DMS153 treated with DMSO at 0.1 percent for 48 hours (cell line): ENCODE data around the gene VSNL1.

Experiments used
- DNase-seq: peaks from one replicate; lab custom pipeline; 2025; ENCODE audit not compliant: unreplicated experiment; lab: John Stamatoyannopoulos, UW

VSNL1 gene

DNA sequence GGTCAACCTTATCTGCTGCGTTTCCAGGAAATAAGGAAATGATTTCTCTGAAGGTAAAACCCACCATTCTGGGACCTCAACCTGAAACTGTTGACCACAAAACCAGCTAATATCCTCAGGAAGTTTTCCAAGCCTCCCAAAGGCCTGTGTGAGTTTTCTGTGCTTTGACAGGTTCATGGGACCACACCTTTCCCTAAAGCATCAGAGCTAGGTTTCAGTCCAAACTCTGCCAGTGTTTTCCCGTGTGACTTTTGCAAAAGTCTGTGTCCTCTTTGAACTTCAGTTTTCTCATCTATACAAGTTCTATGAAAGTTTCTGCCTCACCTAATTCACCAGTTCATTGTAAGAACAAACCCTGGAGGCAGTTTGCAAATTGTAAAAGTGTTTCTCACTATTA is 39.8 kb downstream of the VSNL1 start:
- DNase-seq: no peak

DNA sequence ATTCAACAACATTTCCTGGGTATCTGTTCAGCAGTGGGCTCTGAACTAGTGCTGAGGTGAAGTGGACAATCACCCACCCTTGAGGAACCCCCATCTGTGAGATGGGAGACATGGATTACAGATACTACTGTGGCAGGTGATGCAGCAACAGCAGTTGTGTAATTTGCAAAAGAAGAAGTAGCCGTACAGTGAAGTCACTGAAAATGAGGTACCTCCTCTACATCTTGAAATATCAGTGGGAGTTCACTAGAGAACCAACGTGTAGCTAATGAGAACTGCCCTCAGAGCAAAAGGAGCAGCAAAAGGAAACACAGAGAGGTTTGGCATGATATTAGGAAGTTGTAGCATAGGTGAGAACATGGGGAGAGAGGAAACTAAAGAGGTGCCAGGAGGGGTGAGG is 41.3 kb downstream of the VSNL1 start:
- DNase-seq: no peak

DNA sequence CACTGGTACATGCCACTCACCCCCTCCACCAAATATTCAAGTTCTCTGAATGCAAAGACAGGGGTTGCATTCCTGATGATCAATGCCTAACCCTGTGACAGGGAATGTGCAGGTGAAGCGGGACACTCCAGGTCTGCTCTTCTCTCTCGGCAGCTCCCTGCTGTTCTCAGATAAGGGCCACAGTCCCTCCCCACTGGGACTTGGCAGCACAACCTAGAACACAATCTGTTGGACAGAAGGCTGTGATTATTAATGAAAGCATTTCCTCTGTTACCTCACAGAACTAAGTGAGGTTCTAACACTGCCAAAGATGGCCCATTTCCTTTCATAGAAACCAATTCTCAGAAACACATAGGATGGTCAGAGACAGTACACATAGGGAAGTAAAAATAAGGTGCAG is 42.7 kb downstream of the VSNL1 start:
- DNase-seq: no peak

DNA sequence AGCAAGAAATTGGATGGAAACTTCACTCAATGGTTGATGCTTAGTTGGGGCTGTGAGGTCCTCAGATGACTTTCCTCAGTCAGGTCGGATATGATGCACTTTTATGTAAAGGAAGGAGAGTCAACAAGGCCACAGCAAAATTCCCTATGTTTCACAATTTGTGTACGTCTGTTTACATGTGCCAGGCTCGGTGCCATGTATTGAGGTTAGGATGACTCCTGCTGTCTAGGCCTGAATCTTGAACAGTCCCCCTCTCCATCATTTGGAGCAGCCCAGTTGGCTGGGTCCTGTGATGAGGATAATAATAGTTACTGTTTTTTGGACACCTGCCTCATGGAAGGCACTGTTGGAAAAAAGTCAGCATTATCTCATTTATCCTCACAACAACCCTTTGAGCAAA is 43.1 kb downstream of the VSNL1 start:
- no peak for DNase-seq

DNA sequence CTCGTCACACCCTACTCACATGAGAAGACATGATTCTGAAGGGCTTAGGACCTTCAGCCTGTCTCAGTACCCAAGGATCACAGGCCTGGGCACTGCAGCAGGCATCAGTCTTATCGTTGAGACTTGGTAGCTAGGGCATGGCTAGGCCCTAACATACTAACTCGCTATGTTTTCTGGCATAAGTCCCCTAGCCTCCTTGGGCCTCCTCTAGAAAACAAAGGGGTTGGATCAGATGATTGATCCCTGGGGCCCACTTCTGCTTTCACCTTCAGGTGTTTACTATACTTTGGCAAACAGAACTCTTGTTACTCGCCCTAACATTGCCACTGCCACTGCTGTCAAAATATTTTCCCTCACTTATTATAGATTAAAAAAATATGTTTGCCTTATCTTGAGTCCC is 44.2 kb downstream of the VSNL1 start:
- no peak for DNase-seq

GRCh38 chr2:17587469-17587868 is 47.0 kb downstream of the VSNL1 start:
- no peak for DNase-seq

GRCh38 chr2:17588031-17588430 is 47.5 kb downstream of the VSNL1 start:
- DNase-seq: no peak

DNA sequence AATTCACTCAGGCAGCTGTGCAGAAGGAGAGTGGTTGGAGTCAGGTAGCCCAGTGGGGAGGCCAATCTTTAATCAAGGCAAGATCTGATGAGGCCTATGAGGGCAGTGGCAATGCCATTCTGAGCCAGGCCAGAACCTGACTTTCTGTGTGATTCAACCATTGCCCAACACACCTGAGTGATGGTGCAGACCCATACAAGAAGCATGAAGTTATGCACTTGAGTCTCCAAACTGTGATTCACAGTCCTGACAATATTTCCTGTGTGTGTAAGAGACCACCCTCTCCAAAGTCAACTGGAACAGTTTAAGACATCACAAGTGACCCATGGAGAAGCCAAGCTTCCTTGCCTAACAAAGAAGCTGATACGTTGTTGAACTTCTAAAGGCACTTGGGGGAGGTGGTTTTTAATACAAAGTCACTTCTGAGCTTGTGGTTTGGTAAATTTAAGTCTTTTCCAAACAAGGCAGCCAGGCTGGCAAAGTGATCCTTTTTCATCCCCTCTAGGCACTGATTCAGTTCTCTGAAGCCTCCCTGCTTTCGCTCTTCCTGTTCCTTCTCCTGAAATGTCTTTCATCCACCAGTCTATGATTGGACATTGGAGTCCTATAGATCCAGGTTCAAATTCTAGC is 49.0 kb downstream of the VSNL1 start:
- no peak for DNase-seq

DNA sequence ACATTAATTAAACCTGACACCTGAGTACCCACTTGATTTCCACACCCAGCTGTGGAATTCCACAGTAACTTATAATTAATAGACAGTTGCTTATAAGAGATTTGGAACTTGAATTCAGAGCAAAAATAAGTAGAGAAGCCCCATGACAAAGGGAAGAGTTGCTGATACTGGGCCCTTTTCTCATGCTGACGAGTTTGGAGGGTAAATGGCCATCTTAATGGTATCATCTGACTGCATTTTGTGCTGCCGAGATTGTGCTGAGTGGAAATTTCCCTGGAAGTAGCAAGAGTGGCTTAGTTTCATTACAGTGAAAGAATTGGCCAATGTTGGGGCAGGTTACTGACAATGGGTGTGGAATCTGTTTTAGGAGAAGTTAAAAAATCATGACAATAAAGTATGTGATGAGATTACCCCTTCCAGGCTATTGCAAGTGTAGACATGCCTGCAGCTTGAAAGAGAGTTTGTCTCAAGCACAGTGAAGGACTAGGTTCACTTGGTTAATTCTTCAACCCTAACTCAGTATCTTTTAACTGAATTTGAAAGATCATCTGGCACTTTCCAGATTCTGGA is 49.9 kb downstream of the VSNL1 start:
- DNase-seq: no peak

DNA sequence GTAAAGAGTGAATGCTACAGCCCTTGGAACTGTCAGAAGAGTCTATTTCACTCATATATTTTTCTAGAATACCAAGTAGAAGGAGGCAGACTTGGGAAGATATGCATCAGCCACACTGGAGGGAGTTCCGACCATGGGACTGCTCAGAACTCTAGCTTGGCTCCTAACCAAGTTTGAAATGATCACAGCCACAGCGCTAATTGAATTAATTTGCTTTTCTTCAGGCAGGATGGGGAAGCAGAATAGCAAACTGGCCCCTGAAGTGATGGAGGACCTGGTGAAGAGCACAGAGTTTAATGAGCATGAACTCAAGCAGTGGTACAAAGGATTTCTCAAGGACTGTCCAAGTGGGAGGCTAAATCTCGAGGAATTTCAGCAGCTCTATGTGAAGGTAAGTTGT is 51.4 kb downstream of the VSNL1 start:
- no peak for DNase-seq

DNA sequence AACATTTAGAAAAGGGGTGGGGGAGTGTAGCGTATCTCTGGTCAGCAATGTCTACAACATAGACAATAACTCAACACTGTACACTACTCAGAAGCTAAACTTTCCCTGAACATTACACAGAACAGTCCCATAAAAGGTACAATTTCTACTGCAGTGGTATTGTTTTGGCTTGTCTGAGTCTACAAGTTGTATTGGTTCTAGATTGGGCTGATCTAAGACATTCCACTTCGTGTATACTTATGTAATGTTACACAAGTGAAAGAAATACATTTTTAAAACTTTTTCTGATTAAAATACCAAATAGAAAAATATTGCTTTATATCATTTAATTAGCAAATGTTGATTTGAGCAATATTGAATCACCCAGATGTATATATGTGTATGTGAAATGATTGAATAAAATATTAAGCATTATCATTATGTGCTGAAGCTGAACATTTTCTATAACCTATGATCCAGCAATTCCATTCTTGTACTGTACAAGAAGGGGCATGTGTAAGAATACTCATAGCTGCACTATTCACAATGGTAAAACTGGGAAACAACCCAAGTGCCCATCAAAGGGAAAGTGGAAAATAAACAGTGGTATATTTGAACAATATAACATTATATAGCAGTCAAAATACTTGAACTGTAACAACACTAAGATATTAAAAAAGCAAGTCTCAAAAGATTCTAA is 52.4 kb downstream of the VSNL1 start:
- DNase-seq: no peak

DNA sequence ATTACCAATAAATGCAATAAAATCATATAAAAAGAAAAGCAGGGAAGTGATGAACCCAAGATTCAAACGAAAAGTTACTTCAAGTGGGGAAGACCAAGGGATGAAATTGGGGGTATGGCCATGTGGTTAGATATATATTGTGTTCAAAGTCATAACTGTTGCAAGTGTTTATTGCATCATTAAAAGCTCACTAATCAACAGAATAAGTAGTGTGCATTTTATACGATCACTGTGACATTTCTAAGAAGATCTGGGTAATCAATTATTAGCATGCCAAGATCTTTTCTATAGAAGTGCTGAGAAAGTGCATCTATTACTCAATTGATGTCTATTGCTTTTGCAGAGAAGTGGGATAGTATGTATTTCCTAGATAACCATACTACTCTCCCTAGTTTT is 52.9 kb downstream of the VSNL1 start:
- no peak for DNase-seq

GRCh38 chr2:17593841-17594491 is 53.5 kb downstream of the VSNL1 start:
- DNase-seq: no peak

GRCh38 chr2:17594533-17595401 is 54.3 kb downstream of the VSNL1 start:
- DNase-seq: no peak

GRCh38 chr2:17599617-17600016 is 59.1 kb downstream of the VSNL1 start:
- no peak for DNase-seq

DNA sequence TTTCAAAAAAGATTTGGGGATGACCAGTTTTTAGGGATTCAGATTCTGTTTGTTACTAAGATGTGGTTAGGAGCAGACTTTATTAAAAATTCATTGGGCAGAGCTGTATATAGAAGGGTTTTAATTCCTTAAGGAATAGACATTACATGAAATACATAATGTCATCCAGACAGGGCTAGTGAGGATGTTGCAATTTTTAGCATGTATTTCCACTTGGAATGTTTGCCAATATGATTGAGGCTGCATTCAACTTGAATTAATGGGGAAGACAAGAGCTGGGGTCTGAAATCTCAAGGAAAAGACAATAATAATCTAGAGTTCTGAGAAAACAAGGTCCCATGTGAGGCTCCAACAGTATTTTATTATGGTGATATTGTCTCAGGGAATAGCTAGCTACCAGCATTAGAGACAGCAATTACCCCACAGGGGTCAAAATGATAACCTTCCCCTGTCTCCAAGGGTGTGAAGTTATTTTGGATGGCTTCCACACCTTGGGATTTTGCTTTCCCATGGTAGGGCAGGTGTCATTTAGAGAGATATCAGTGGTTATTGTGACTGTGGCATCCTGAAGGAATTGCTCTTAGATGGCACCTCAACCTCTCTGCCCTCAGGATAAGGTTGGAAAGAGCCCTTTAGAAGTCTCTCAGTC is 60.2 kb downstream of the VSNL1 start:
- DNase-seq: no peak

DNA sequence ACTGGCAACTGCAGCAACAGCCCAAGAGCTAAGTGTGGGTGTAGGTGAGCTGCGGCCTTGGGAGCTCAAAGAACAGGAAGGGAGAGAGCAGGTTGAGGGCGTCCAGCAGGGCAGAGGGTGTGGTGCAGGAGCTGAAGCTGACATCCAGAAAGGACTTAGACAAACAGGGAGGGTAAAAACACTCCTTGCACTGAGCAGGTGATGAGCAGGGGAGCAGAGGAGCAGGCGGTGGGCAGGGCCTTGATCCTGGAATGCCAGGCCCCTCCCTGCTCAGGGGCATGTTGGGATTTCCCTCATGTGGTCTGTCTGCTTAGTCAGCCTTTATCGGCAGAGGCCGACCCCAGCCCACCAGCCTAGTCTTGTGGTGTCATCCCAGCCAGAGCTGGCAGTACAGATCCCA is 63.6 kb downstream of the VSNL1 start:
- no peak for DNase-seq

GRCh38 chr2:17605696-17606095 is 65.2 kb downstream of the VSNL1 start:
- no peak for DNase-seq

DNA sequence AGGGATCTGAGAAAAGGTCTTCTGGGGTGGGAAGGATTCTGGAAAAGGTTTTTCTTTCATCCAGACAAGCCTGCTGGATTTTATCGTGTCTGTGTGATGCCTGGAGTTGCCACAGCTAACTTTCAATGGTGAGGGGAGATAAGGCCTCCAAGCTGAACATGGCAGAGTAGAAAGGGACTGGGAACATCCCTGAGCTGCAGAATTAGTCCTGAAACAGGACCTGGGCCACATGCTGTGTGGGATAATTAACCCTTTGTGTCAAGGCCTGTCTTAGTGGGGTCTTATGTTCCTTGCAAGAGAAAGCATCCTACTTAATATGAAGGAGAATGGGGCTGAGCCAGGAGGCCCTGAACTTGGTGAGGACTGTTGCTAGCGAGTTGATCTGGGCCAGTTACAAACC is 66.4 kb downstream of the VSNL1 start:
- no peak for DNase-seq

GRCh38 chr2:17607379-17607778 is 66.9 kb downstream of the VSNL1 start:
- DNase-seq: no peak

- no peak for DNase-seq
Observed at GRCh38 chr2:17608251-17608650, 67.8 kb downstream of the VSNL1 start.
